ENCODE results near the gene EHMT1. TPM values are rescaled to one million over a fixed set of nuclear protein-coding genes. Genes with fewer than 3 reads are reported as not detected.

The EHMT1 gene
- total RNA-seq, 6 experiments from 2014 or later, result 41.0 to 116 (median 46.9) TPM

DNA sequence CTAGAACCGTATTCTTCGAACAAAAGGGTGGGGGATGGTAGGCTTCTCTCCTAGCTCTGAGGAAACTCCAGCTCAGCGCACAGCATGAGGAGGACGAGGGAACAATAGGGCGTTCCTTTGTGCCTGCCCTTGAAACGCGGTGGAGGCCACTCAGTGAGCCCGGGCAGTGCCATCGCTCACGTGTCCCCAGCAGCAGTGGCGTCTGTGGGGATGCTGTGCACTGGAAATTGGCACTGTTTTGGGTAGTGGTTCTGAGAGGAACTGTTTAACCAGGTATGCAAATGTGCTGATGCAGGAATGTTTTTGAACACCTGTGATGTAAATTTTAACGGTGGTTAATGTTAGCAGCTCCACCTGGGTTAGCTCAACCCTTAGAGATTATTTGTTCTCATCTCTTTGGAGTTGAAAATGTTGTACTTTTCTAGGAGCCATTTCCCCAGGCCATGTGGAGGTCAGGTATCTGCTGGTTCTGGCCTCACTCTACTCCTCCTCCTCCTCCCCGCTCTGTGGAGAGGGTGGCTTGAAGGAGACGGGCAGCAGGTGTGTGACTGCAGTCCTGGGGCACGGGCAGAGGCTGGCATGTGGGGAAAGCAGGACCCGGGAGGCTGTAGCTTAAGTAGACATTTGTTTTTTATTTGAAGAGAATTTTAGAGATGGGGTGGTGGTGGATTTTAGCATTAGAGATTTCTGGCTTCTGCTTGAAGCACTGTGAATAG lies 48.3 kb downstream of the EHMT1 start:
- H3K9me3 Mint-ChIP-seq, result no peaks in the 10 kb centered on the region
- no peak for DNase-seq
- H3K4me3 Mint-ChIP-seq, result no peak overlapping the region
- no peak overlapping the region for H3K27ac Mint-ChIP-seq
- TF ChIP-seq, protein P1, sequence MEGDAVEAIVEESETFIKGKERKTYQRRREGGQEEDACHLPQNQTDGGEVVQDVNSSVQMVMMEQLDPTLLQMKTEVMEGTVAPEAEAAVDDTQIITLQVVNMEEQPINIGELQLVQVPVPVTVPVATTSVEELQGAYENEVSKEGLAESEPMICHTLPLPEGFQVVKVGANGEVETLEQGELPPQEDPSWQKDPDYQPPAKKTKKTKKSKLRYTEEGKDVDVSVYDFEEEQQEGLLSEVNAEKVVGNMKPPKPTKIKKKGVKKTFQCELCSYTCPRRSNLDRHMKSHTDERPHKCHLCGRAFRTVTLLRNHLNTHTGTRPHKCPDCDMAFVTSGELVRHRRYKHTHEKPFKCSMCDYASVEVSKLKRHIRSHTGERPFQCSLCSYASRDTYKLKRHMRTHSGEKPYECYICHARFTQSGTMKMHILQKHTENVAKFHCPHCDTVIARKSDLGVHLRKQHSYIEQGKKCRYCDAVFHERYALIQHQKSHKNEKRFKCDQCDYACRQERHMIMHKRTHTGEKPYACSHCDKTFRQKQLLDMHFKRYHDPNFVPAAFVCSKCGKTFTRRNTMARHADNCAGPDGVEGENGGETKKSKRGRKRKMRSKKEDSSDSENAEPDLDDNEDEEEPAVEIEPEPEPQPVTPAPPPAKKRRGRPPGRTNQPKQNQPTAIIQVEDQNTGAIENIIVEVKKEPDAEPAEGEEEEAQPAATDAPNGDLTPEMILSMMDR (IDR thresholded peaks at IDR 0.05), result no peak
- 0 out of 2 replicates have a peak, but pooled peaks cover 2% of the 10 kb centered on the region for H3K27me3 Mint-ChIP-seq (ENCODE audit: insufficient read depth)
- H3K4me1 Mint-ChIP-seq (ENCODE audit: low read depth), result peaks cover 23% of the 10 kb centered on the region
- peaks cover 6% of the 10 kb centered on the region; the same call in 1 of the 2 replicates for H3K36me3 Mint-ChIP-seq (ENCODE audit: low read depth)

DNA sequence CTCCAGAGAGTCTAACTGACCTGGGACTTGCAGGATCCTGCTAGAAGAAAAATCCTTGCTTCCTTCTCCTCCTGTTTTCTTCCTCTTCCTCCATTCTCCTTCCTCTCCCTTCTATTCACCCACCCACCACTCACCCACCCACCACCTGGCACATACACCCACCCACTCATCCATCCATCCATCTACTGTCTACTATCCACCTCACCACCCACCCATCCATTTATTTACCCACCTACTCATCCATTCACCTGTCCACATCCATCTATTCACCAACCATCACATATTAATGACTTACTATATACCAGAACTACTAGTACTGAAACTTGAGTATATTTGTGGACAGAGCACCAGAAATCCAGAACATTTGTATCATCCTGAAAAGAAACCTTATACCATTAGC lies 49.4 kb downstream of the EHMT1 start:
- no peak overlapping the region for H3K27ac Mint-ChIP-seq
- H3K36me3 Mint-ChIP-seq (ENCODE audit: low read depth), result peaks cover 6% of the 10 kb centered on the region; the same call in 1 of the 2 replicates
- no peaks in the 10 kb centered on the region for H3K9me3 Mint-ChIP-seq
- TF ChIP-seq, protein P1 (IDR thresholded peaks at IDR 0.05), result no peak
- no peaks in the 10 kb centered on the region for H3K27me3 Mint-ChIP-seq (ENCODE audit: insufficient read depth)
- H3K4me1 Mint-ChIP-seq (ENCODE audit: low read depth), result peaks cover 29% of the 10 kb centered on the region
- no peak for DNase-seq
- no peak overlapping the region for H3K4me3 Mint-ChIP-seq

DNA sequence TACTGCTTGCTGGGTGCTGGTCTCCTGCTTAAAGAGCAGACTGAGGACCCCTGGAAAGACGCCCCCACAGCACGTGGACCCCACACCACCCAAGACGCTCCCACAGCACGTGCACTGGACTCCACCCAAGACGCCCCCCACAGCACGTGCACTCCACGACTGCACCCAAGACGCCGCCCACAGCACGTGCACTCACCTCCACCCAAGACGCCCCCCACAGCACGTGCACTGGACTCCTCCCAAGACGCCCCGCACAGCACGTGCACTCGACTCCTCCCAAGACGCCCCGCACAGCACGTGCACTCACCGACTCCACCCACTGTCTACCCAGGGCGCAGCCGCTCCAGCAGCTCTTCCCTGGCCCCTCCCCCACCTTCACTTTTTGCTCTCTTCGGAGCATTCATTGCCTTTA lies 50.5 kb downstream of the EHMT1 start:
- H3K27ac Mint-ChIP-seq, result no peak overlapping the region
- H3K27me3 Mint-ChIP-seq (ENCODE audit: insufficient read depth), result no peaks in the 10 kb centered on the region

DNA sequence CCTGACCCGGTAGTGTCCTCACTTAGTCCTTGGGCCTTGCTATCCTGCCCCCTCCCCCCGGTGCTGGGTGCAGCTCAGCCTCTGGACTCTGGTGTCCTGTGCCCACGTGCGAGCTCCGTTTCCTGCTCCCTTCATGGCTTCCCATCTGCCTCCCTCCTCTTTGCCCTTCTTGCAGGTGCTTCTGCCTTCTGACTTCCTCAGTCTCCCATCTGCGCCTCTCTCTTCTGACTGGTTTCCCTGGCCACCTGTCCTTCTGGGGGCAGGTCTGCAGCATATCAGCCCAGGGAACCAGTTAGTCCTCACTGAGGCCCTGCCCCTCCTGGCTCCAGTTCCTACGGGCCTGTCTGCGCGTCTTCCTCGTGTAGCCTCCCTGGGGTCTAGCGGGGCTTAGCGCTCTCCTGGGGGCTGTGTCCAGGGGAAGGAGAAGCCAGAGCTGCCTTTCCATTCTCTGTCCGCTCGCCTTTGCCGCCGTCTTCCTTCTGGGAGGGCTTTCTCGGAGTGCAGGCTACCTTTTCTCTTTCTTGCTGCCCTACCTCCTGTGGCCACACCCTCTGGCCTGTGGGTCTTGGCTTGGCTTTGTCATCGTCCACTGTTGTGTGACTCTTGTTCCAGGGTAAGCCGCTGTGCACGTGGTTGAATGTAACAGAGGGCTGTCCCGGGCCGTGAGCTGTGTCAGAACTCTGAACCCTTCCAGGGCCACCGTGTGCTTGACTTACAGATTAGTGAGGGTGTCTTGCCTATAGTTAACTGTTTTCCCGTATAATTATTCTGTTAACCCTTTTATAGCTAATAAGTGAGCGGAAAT lies 51.8 kb downstream of the EHMT1 start:
- Mint-ChIP-seq H3K27ac (no peak overlapping the region), H3K36me3 (ENCODE audit: low read depth) (peaks cover 6% of the 10 kb centered on the region; the same call in 1 of the 2 replicates), H3K4me1 (ENCODE audit: low read depth) (peaks cover 31% of the 10 kb centered on the region)

More for the DNA sequence above, 50.5 kb downstream of the EHMT1 start:
- H3K36me3 Mint-ChIP-seq (ENCODE audit: low read depth), result peaks cover 6% of the 10 kb centered on the region; the same call in 1 of the 2 replicates
- H3K9me3 Mint-ChIP-seq, result no peaks in the 10 kb centered on the region
- H3K4me3 Mint-ChIP-seq, result no peak overlapping the region
- peaks cover 33% of the 10 kb centered on the region for H3K4me1 Mint-ChIP-seq (ENCODE audit: low read depth)
- no peak for DNase-seq
- TF ChIP-seq, protein P1 (IDR thresholded peaks at IDR 0.05), result no peak

DNA sequence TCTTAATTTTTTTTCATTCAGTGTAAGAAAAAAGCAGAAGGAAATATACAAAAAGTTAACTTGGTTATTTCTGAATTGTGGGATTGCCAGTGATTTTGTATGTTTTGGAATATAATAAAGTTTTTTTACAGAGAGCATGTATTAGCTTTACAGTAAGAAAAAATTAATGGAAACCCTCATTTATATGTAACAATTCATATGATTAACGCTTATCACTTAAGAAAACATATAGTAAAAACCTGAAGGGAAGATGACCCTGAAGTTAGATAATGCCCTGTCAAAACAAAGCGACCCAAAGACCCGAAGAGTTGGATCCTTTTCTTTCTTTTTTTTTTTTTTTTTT lies 52.4 kb downstream of the EHMT1 start:
- DNase-seq, result no peak
- H3K36me3 Mint-ChIP-seq (ENCODE audit: low read depth), result peaks cover 6% of the 10 kb centered on the region; the same call in 1 of the 2 replicates
- TF ChIP-seq, protein P1 (IDR thresholded peaks at IDR 0.05), result no peak

More for the DNA sequence above, 51.8 kb downstream of the EHMT1 start:
- no peak for DNase-seq
- TF ChIP-seq, protein P1 (IDR thresholded peaks at IDR 0.05), result no peak
- Mint-ChIP-seq H3K4me3 (no peak overlapping the region), H3K9me3 (no peaks in the 10 kb centered on the region), H3K27me3 (ENCODE audit: insufficient read depth) (no peaks in the 10 kb centered on the region)

More for the DNA sequence above, 52.4 kb downstream of the EHMT1 start:
- no peak overlapping the region for H3K4me3 Mint-ChIP-seq
- H3K9me3 Mint-ChIP-seq, result no peaks in the 10 kb centered on the region
- H3K4me1 Mint-ChIP-seq (ENCODE audit: low read depth), result peaks cover 31% of the 10 kb centered on the region
- H3K27ac Mint-ChIP-seq, result no peak overlapping the region
- H3K27me3 Mint-ChIP-seq (ENCODE audit: insufficient read depth), result no peaks in the 10 kb centered on the region

All from HFFc6 (cell line).